ENCODE data around the gene THSD1. TPM values are rescaled to one million over a fixed set of nuclear protein-coding genes. Genes with fewer than 3 reads are reported as not detected.

The THSD1 gene
- total and polyA plus RNA-seq, 2 donors (not counting 1 experiment from before 2014, with no cell fraction given), result 5.2 to 9.1 TPM

- Histone ChIP-seq H3K79me2 (ENCODE audit: control insufficient read depth, insufficient read depth, low read length) (no peaks in the 10 kb centered on the region), H4K20me1 (ENCODE audit: control insufficient read depth, extremely low read depth, insufficient read depth, low read length) (no peaks in the 10 kb centered on the region), H3K27me3 (ENCODE audit: control insufficient read depth, insufficient read depth, low read length) (no peaks in the 10 kb centered on the region), H3K36me3 (ENCODE audit: control insufficient read depth, insufficient read depth, low read length) (no peaks in the 10 kb centered on the region), H3K9me3 (ENCODE audit: control insufficient read depth, insufficient read depth, low read depth, low read length) (no peaks in the 10 kb centered on the region), H3K4me2 (ENCODE audit: extremely low read depth, insufficient read depth, low read length) (peak overlapping the region; percentile 32), H3K4me3 (replicated peaks in 1 of 4; ENCODE audit: control extremely low read depth in 1 of 4, insufficient read depth in 1 of 4, low read depth in 3 of 4, low read length in 4 of 4) (no peak overlapping the region), H3K27ac (ENCODE audit: insufficient read depth, low read length) (no peak overlapping the region), H2AFZ (ENCODE audit: low read length) (no peak overlapping the region), H3K4me1 (ENCODE audit: control insufficient read depth, extremely low read depth, insufficient read depth, low read length) (peaks cover 14% of the 10 kb centered on the region), H3K9ac (ENCODE audit: insufficient read depth, low read length) (no peak overlapping the region)
- DNase-seq (ENCODE audit: low read depth in 2 of 2), result peak; percentile 70 to 79
- no peak for TF ChIP-seq EZH2 (IDR thresholded peaks at IDR 0.05; ENCODE audit: low read length, missing control alignments)
- no peak for TF ChIP-seq CTCF (conservative IDR thresholded peaks at IDR 0.05 in 1 of 2, IDR thresholded peaks at IDR 0.05 in 1 of 2; ENCODE audit: low read depth in 1 of 2, low read length in 2 of 2)
These were observed 52.8 kb downstream of the THSD1 start for GRCh38 chr13:52353193-52353592.

- H3K9me3 ChIP-seq (ENCODE audit: control insufficient read depth, insufficient read depth, low read depth, low read length), result no peaks in the 10 kb centered on the region
- H3K27me3 ChIP-seq (ENCODE audit: control insufficient read depth, insufficient read depth, low read length), result no peaks in the 10 kb centered on the region
- no peak for TF ChIP-seq CTCF (conservative IDR thresholded peaks at IDR 0.05 in 1 of 2, IDR thresholded peaks at IDR 0.05 in 1 of 2; ENCODE audit: low read depth in 1 of 2, low read length in 2 of 2)
- no peak for TF ChIP-seq EZH2 (IDR thresholded peaks at IDR 0.05; ENCODE audit: low read length, missing control alignments)
- peak; percentile 62 to 92 for DNase-seq (ENCODE audit: low read depth in 2 of 2)
- no peak overlapping the region for H2AFZ ChIP-seq (ENCODE audit: low read length)
- peaks cover 27% of the 10 kb centered on the region for H3K4me1 ChIP-seq (ENCODE audit: control insufficient read depth, extremely low read depth, insufficient read depth, low read length)
- H3K9ac ChIP-seq (ENCODE audit: insufficient read depth, low read length), result no peak overlapping the region
- peak overlapping the region; percentile 19 for H3K27ac ChIP-seq (ENCODE audit: insufficient read depth, low read length)
- no peaks in the 10 kb centered on the region for H3K36me3 ChIP-seq (ENCODE audit: control insufficient read depth, insufficient read depth, low read length)
- no peaks in the 10 kb centered on the region for H4K20me1 ChIP-seq (ENCODE audit: control insufficient read depth, extremely low read depth, insufficient read depth, low read length)
- H3K79me2 ChIP-seq (ENCODE audit: control insufficient read depth, insufficient read depth, low read length), result no peaks in the 10 kb centered on the region
- no peak overlapping the region for H3K4me3 ChIP-seq (replicated peaks in 1 of 4; ENCODE audit: control extremely low read depth in 1 of 4, insufficient read depth in 1 of 4, low read depth in 3 of 4, low read length in 4 of 4)
- peak overlapping the region; percentile 4 for H3K4me2 ChIP-seq (ENCODE audit: extremely low read depth, insufficient read depth, low read length)
These were observed 56.8 kb downstream of the THSD1 start for GRCh38 chr13:52348983-52349780.

- H3K4me2 ChIP-seq (ENCODE audit: extremely low read depth, insufficient read depth, low read length), result peak overlapping the region; percentile 54
- TF ChIP-seq EZH2 (IDR thresholded peaks at IDR 0.05; ENCODE audit: low read length, missing control alignments), result no peak
- TF ChIP-seq CTCF (conservative IDR thresholded peaks at IDR 0.05 in 1 of 2, IDR thresholded peaks at IDR 0.05 in 1 of 2; ENCODE audit: low read depth in 1 of 2, low read length in 2 of 2), result no peak
- H2AFZ ChIP-seq (ENCODE audit: low read length), result peak overlapping the region; percentile 29
- H3K4me1 ChIP-seq (ENCODE audit: control insufficient read depth, extremely low read depth, insufficient read depth, low read length), result peaks cover 23% of the 10 kb centered on the region
- no peaks in the 10 kb centered on the region for H3K27me3 ChIP-seq (ENCODE audit: control insufficient read depth, insufficient read depth, low read length)
- no peak overlapping the region for H3K9ac ChIP-seq (ENCODE audit: insufficient read depth, low read length)
- no peaks in the 10 kb centered on the region for H3K79me2 ChIP-seq (ENCODE audit: control insufficient read depth, insufficient read depth, low read length)
- no peak overlapping the region for H3K4me3 ChIP-seq (replicated peaks in 1 of 4; ENCODE audit: control extremely low read depth in 1 of 4, insufficient read depth in 1 of 4, low read depth in 3 of 4, low read length in 4 of 4)
- no peaks in the 10 kb centered on the region for H3K9me3 ChIP-seq (ENCODE audit: control insufficient read depth, insufficient read depth, low read depth, low read length)
- peak; percentile 36 to 98 for DNase-seq (ENCODE audit: low read depth in 2 of 2)
- no peaks in the 10 kb centered on the region for H4K20me1 ChIP-seq (ENCODE audit: control insufficient read depth, extremely low read depth, insufficient read depth, low read length)
- no peaks in the 10 kb centered on the region for H3K36me3 ChIP-seq (ENCODE audit: control insufficient read depth, insufficient read depth, low read length)
- peak overlapping the region; percentile 62 for H3K27ac ChIP-seq (ENCODE audit: insufficient read depth, low read length)
These were observed 57.9 kb downstream of the THSD1 start for GRCh38 chr13:52348071-52348470.

Data from fibroblast of lung (primary cell).